Measurements from ENCODE around the gene RARA. TPM values are rescaled to one million over a fixed set of nuclear protein-coding genes. Genes with fewer than 3 reads are reported as not detected.

RARA gene
- total RNA-seq, 4 donors from 2014 or later: 26.7 to 61.5 (median 35.9) TPM

- ATAC-seq (ENCODE audit: low FRiP score): no peak
- TF ChIP-seq CTCF (IDR thresholded peaks at IDR 0.05): no peak
- no peak for DNase-seq (ENCODE audit: low spot score)
These were observed 37.8 kb downstream of the RARA start for GRCh38 chr17:40346765-40347158.

- DNase-seq (ENCODE audit: low spot score): no peak
- ATAC-seq (ENCODE audit: low FRiP score): no peak
- no peak for TF ChIP-seq CTCF (IDR thresholded peaks at IDR 0.05)
These were observed 38.5 kb downstream of the RARA start for GRCh38 chr17:40347319-40348135.

- no peak for DNase-seq (ENCODE audit: low spot score)
- no peak for TF ChIP-seq CTCF (IDR thresholded peaks at IDR 0.05)
- no peak for ATAC-seq (ENCODE audit: low FRiP score)
These were observed 39.1 kb downstream of the RARA start for GRCh38 chr17:40348136-40348504.

GRCh38 chr17:40348562-40349476 is 39.8 kb downstream of the RARA start:
- no peak for DNase-seq (ENCODE audit: low spot score)

GRCh38 chr17:40349477-40349894 is 40.5 kb downstream of the RARA start:
- no peak for ATAC-seq (ENCODE audit: low FRiP score)
- no peak for TF ChIP-seq CTCF (IDR thresholded peaks at IDR 0.05)
- DNase-seq (ENCODE audit: low spot score): no peak

More at GRCh38 chr17:40348562-40349476, 39.8 kb downstream of the RARA start:
- ATAC-seq (ENCODE audit: low FRiP score): no peak
- TF ChIP-seq CTCF (IDR thresholded peaks at IDR 0.05): no peak

- no peak for ATAC-seq (ENCODE audit: low FRiP score)
- no peak for TF ChIP-seq CTCF (IDR thresholded peaks at IDR 0.05)
- DNase-seq (ENCODE audit: low spot score): no peak
These were observed 41.1 kb downstream of the RARA start for GRCh38 chr17:40349895-40350688.

Data from omental fat pad (tissue), 4 donors.